ENCODE measurements around the gene TCEAL3.

TCEAL3 gene

GRCh38 chrX:103608306-103608963 lies 672 bp downstream of the TCEAL3 start:
- peaks cover 3% of the 10 kb centered on the region for H3K4me1 ChIP-seq (ENCODE audit: low read depth, poor library complexity, severe bottlenecking)
- no peak for TF ChIP-seq CTCF (conservative IDR thresholded peaks at IDR 0.05; ENCODE audit: low read depth, low read length)
- H3K27me3 ChIP-seq (ENCODE audit: insufficient read depth, low read depth): no peaks in the 10 kb centered on the region
- H3K79me2 ChIP-seq (ENCODE audit: insufficient read depth, low read depth): no peaks in the 10 kb centered on the region
- H3K9ac ChIP-seq: no peak overlapping the region
- no peaks in the 10 kb centered on the region for H4K20me1 ChIP-seq (ENCODE audit: insufficient read depth)
- H2AFZ ChIP-seq (ENCODE audit: low read depth): no peak overlapping the region; the same call in 1 of the 2 replicates
- H3K27ac ChIP-seq: no peak overlapping the region
- no peaks in the 10 kb centered on the region for H3K36me3 ChIP-seq (ENCODE audit: insufficient read depth)
- no peak overlapping the region for H3K4me3 ChIP-seq (IDR thresholded peaks at IDR 0.05; ENCODE audit: insufficient read depth, low read depth, low read length)
- H3K4me2 ChIP-seq: no peak overlapping the region; the same call in 1 of the 2 replicates

GRCh38 chrX:103610282-103610681 lies 2.5 kb downstream of the TCEAL3 start:
- peaks cover 3% of the 10 kb centered on the region for H3K4me1 ChIP-seq (ENCODE audit: low read depth, poor library complexity, severe bottlenecking)
- H3K36me3 ChIP-seq (ENCODE audit: insufficient read depth): no peaks in the 10 kb centered on the region
- H3K9ac ChIP-seq: no peak overlapping the region
- no peaks in the 10 kb centered on the region for H3K79me2 ChIP-seq (ENCODE audit: insufficient read depth, low read depth)
- TF ChIP-seq CTCF (conservative IDR thresholded peaks at IDR 0.05; ENCODE audit: low read depth, low read length): no peak
- no peaks in the 10 kb centered on the region for H3K27me3 ChIP-seq (ENCODE audit: insufficient read depth, low read depth)
- no peak overlapping the region for H3K27ac ChIP-seq
- no peak overlapping the region for H2AFZ ChIP-seq (ENCODE audit: low read depth)
- H3K4me2 ChIP-seq: no peak overlapping the region
- H3K4me3 ChIP-seq (IDR thresholded peaks at IDR 0.05; ENCODE audit: insufficient read depth, low read depth, low read length): no peak overlapping the region
- no peaks in the 10 kb centered on the region for H4K20me1 ChIP-seq (ENCODE audit: insufficient read depth)

GRCh38 chrX:103613362-103613890 lies 5.7 kb downstream of the TCEAL3 start:
- TF ChIP-seq CTCF (conservative IDR thresholded peaks at IDR 0.05; ENCODE audit: low read depth, low read length): no peak
- Histone ChIP-seq H2AFZ (ENCODE audit: low read depth) (no peak overlapping the region), H3K4me1 (ENCODE audit: low read depth, poor library complexity, severe bottlenecking) (no peaks in the 10 kb centered on the region), H3K79me2 (ENCODE audit: insufficient read depth, low read depth) (no peaks in the 10 kb centered on the region), H4K20me1 (ENCODE audit: insufficient read depth) (no peaks in the 10 kb centered on the region), H3K27me3 (ENCODE audit: insufficient read depth, low read depth) (no peaks in the 10 kb centered on the region), H3K4me3 (IDR thresholded peaks at IDR 0.05; ENCODE audit: insufficient read depth, low read depth, low read length) (no peak overlapping the region), H3K9ac (no peak overlapping the region), H3K36me3 (ENCODE audit: insufficient read depth) (no peaks in the 10 kb centered on the region), H3K4me2 (no peak overlapping the region), H3K27ac (no peak overlapping the region)

- H3K4me2 ChIP-seq: no peak overlapping the region
- TF ChIP-seq CTCF (conservative IDR thresholded peaks at IDR 0.05; ENCODE audit: low read depth, low read length): no peak
Observed at GRCh38 chrX:103614999-103615398, 7.2 kb downstream of the TCEAL3 start.

More at GRCh38 chrX:103614999-103615398, 7.2 kb downstream of the TCEAL3 start:
- Histone ChIP-seq H4K20me1 (ENCODE audit: insufficient read depth) (no peaks in the 10 kb centered on the region), H3K27me3 (ENCODE audit: insufficient read depth, low read depth) (no peaks in the 10 kb centered on the region), H3K4me3 (IDR thresholded peaks at IDR 0.05; ENCODE audit: insufficient read depth, low read depth, low read length) (no peak overlapping the region), H3K4me1 (ENCODE audit: low read depth, poor library complexity, severe bottlenecking) (no peaks in the 10 kb centered on the region), H3K27ac (no peak overlapping the region), H3K79me2 (ENCODE audit: insufficient read depth, low read depth) (no peaks in the 10 kb centered on the region), H3K36me3 (ENCODE audit: insufficient read depth) (no peaks in the 10 kb centered on the region), H3K9ac (no peak overlapping the region), H2AFZ (ENCODE audit: low read depth) (no peak overlapping the region)
